Stimulated activated CD4-positive, alpha-beta T cell treated with anti-CD3 and anti-CD28 coated beads, Interleukin-12 subunit alpha, Interleukin-12 subunit beta, amount 100 ng/mL, for 4 hours (primary cell): ENCODE results near the gene GAGE1.
"Not testable (repeated sequence)": the region's sequence is repeated elsewhere in the genome, so short reads cannot be mapped to it uniquely, and the experiment has no call there.

Experiments
- DNase-seq: peaks from one replicate; pipeline ENCODE4 v3.0.0-alpha.2; 2020

Gene GAGE1

GRCh38 chrX:49598720-49599119 lies at the start of gene GAGE1:
TSS of gene GAGE1 (plus strand) at chrX:49599020. CDS start at chrX:49600175, 1,155 bp downstream.
- not testable (repeated sequence) for DNase-seq

GRCh38 chrX:49550989-49551388 lies 47.8 kb upstream of the GAGE1 start, which contains the start of gene GAGE12E:
TSS of gene GAGE12E (plus strand) at chrX:49551289. CDS start at chrX:49552444, 1,155 bp downstream.
- DNase-seq: not testable (repeated sequence)

- not testable (repeated sequence) for DNase-seq
Observed at GRCh38 chrX:49560542-49560941, 38.3 kb upstream of the GAGE1 start, which contains the start of gene GAGE12F. TSS of gene GAGE12F (plus strand) at chrX:49560842. CDS start at chrX:49561997, 1,155 bp downstream.

GRCh38 chrX:49568728-49569127 lies 30.1 kb upstream of the GAGE1 start:
- DNase-seq: not testable (repeated sequence)

GRCh38 chrX:49569152-49569551 lies 29.7 kb upstream of the GAGE1 start:
- not testable (repeated sequence) for DNase-seq

GRCh38 chrX:49570100-49570499 lies 28.7 kb upstream of the GAGE1 start, which contains the start of gene GAGE12G:
TSS of gene GAGE12G (plus strand) at chrX:49570400. CDS start at chrX:49571555, 1,155 bp downstream.
- DNase-seq: not testable (repeated sequence)

GRCh38 chrX:49579649-49580048 lies 19.2 kb upstream of the GAGE1 start, which contains the start of gene GAGE12H:
TSS of gene GAGE12H (plus strand) at chrX:49579949. CDS start at chrX:49581104, 1,155 bp downstream.
- not testable (repeated sequence) for DNase-seq

- not testable (repeated sequence) for DNase-seq
Observed at GRCh38 chrX:49589196-49589595, 9.6 kb upstream of the GAGE1 start, which contains the start of gene GAGE2A. TSS of gene GAGE2A (plus strand) at chrX:49589496. CDS start at chrX:49590651, 1,155 bp downstream.

GRCh38 chrX:49589769-49590478 lies 8.9 kb upstream of the GAGE1 start:
- DNase-seq: not testable (repeated sequence)

GRCh38 chrX:49590488-49590887 lies 8.3 kb upstream of the GAGE1 start:
- not testable (repeated sequence) for DNase-seq

GRCh38 chrX:49610718-49611310 lies 12.0 kb downstream of the GAGE1 start:
- DNase-seq: no peak

GRCh38 chrX:49618574-49618973 lies 19.8 kb downstream of the GAGE1 start:
- DNase-seq: no peak

- DNase-seq: no peak
Observed at GRCh38 chrX:49627086-49627777, 28.4 kb downstream of the GAGE1 start.

- no peak for DNase-seq
Observed at GRCh38 chrX:49644991-49645637, 46.3 kb downstream of the GAGE1 start.

- DNase-seq: no peak
Observed at GRCh38 chrX:49656533-49656932, 57.7 kb downstream of the GAGE1 start.
